ENCODE data around the gene RNF224.

Gene RNF224

DNA sequence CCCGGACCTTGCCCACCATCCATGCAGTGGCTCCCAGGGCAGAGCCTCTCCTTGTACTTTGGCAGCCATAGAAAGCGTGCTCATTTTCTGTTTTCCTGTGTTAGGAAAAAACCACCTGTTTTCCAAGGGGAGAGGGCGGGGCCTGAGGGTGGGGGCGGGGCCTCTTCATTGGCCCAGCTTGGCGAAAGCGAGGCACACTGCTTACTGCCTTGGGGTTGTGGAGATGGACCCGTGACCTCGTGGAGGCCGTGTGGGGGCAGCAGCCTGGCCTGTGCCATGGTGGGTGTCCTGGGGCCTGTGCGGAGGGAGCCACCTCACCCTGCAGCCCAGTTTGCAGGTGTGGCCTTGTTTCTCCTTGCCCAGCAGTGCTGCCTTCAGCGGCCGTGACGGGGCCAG, 45.8 kb downstream of the RNF224 start:
- no peak for DNase-seq (ENCODE audit: extremely low read depth, low read depth)
- TF ChIP-seq, protein P1, sequence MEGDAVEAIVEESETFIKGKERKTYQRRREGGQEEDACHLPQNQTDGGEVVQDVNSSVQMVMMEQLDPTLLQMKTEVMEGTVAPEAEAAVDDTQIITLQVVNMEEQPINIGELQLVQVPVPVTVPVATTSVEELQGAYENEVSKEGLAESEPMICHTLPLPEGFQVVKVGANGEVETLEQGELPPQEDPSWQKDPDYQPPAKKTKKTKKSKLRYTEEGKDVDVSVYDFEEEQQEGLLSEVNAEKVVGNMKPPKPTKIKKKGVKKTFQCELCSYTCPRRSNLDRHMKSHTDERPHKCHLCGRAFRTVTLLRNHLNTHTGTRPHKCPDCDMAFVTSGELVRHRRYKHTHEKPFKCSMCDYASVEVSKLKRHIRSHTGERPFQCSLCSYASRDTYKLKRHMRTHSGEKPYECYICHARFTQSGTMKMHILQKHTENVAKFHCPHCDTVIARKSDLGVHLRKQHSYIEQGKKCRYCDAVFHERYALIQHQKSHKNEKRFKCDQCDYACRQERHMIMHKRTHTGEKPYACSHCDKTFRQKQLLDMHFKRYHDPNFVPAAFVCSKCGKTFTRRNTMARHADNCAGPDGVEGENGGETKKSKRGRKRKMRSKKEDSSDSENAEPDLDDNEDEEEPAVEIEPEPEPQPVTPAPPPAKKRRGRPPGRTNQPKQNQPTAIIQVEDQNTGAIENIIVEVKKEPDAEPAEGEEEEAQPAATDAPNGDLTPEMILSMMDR (IDR thresholded peaks at IDR 0.05; ENCODE audit: low read depth, low read length, missing control alignments), result no peak
- H3K4me3 ChIP-seq (replicated peaks; ENCODE audit: low read depth, low read length), result no peak overlapping the region

DNA sequence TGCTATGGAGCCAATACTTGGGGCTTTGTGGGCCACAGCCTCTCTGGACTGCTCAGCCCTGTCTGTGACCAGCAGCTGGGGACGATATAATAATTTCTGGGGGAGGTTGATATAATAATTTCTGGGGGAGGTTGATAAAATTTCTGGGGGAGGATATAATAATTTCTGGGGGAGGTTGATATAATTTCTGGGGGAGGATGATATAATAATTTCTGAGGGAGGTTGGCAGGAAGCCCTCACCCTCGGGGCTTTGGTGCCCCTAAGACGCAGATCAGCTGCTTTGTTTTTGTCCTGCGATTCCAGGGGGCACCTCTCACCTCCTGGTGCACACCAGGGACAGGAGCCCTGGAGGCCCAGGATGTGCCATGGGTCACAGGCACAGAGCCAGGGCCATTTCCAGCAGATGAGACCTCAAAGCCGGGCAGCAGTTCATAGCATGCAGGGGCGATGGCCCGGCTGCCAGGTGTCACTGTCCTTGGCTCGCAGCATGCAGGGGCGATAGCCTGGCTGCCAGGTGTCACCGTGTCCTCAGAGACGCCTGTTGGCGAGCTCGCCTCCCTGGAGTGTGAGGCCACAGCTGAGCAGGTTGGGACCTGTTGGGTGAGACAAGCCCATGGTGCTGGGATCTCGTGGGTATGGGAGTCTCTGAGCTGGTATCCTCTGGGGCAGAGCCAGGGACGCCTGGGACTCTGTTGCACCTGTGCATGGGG, 46.5 kb downstream of the RNF224 start:
- no peak for DNase-seq (ENCODE audit: extremely low read depth, low read depth)
- TF ChIP-seq, protein P1 (IDR thresholded peaks at IDR 0.05; ENCODE audit: low read depth, low read length, missing control alignments), result no peak
- no peak overlapping the region for H3K4me3 ChIP-seq (replicated peaks; ENCODE audit: low read depth, low read length)

DNA sequence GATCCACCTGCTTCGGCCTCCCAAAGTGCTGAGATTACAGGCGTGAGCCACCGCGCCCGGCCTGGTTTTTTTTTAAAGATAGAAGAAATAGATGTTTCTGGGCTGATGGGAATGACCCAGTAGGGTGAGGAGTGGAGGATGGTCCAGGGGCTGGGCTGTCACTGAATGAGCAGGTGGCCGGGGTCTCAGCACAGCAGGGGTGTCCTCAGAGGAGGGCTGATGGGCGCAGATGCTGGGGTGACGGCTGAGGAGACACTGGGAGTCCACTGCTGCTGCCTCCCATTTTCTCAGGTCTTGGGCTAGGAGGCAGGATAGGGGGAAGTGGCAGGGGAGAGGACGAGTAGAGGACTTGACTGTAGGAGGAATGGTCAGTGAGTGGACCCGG, 47.9 kb downstream of the RNF224 start:
- H3K4me3 ChIP-seq (replicated peaks; ENCODE audit: low read depth, low read length), result no peak overlapping the region
- TF ChIP-seq, protein P1 (IDR thresholded peaks at IDR 0.05; ENCODE audit: low read depth, low read length, missing control alignments), result no peak
- no peak for DNase-seq (ENCODE audit: extremely low read depth, low read depth)

DNA sequence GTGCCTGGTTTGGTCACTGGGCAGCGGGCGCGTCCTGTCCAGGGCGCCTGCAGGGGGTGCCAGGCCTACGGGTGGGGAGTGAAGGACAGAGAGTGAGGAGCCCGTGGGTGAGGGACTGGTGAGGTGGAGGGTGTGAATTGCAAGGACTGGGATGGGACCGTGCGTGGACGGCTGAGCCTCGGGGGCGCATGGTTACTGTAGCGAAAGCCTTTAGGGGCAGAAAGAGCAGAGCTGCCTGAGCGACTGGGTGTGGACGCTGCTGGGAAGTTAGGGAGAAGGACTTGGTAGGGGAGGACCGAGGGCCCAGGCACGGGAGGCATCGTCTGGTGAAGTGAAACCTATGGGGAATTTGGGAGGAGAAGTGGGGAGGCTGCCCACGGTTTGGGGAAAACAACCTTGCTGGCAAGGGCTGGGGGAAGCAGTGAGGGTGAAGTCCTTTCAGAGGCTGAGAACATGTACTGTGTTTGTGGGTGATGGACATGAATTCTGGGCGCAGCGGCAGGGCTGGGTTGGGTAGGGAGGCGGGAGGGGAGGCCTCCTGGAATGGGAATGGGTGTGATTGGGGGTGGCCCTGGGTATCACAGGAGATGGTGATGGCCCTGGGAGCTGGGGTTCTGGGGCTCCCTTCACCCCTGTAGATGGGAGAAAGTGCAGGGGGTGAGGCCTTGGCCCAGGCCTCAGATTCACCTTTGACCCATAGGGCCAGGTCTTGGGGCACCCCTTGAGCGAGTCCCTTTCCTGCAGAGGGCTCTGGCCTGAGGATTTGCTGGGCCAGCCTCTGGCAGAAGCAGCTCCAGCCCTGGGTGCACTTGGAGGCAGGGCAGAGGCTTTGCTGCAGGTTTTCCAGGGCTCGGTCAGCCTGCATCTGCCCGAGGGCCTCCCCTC, 48.5 kb downstream of the RNF224 start:
- TF ChIP-seq, protein P1 (IDR thresholded peaks at IDR 0.05; ENCODE audit: low read depth, low read length, missing control alignments), result no peak
- no peak for DNase-seq (ENCODE audit: extremely low read depth, low read depth)
- no peak overlapping the region for H3K4me3 ChIP-seq (replicated peaks; ENCODE audit: low read depth, low read length)

DNA sequence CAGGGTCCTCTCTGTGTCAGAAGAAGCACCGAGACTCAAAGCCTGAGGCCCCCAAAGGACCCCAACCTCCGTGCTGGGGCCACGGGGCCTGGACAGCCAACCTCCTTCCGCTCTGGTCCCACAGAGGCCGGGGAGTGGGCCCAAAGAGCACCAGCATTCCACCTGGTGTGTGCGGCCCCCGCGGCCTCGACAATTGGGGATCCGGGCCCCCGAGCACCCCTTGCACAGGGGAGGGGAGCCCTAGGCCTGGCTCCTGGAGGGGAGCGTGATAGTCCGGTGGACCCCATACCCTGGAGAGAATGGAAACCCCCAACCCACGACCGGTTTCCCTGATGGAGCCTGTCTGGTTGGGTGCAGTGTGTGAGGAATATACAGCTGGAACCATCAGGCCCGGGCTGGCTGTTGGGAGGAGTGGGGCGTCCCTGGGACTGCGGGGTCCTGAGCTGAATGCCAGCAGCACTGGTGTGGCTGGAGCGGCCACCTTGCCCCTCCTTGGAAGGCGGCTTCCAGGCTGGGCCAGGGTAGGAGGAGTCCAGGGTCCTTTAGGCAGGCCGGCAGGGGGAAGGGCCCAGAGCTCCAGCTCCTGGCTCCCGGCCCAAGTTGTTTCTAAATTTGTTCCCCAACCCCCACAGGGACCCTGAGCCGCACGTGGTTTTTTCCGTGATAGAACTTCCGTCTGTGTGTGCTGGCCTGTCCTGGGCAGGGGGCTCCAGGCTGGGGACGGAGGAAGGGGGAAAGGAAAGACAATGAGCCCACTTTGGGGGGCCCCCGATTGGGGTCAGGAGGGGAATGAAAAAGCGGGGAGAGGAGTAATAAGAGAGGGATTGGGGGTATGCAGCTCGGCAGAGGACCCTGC, 49.4 kb downstream of the RNF224 start:
- TF ChIP-seq, protein P1 (IDR thresholded peaks at IDR 0.05; ENCODE audit: low read depth, low read length, missing control alignments), result no peak
- DNase-seq (ENCODE audit: extremely low read depth, low read depth), result peak; percentile 59
- H3K4me3 ChIP-seq (replicated peaks; ENCODE audit: low read depth, low read length), result peak overlapping the region; percentile 65

DNA sequence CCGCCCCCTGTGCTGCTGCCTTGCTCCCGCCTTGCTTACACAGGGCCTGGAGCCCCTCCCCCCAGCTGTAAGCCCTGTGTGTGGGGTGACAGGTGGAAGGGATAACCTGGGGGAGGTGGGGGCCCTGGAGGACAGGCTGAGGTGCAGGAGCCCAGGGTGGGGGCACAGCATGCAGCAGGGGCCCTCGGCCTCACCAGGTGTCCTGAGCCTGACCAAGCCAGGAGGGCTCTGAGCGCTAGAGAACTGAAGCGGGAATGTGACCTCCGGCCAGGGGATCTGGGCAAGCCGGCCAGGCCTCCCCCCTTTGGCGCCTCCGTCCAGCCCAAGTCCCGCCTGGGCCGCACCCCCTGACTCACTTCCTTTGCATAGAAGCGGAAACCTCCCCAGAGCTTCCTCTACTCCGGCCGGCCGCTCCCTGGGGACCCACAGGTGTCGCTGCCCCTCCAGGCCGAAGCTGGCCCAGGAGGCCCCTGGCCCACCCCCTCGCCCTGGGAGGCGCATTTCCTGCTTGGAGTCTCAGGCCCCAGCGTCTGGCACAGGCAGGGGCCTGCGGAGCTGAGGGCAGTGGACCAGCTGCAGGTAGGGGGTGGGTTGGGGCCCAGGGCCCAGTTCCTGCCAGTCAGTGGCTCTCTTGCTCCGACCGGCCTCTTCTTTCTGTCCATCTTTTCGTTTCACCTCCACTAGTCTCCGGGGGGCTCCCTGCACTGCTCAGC, 50.2 kb downstream of the RNF224 start, which contains the start of gene TOR4A:
Gene TOR4A (plus strand): TSS at position 398 of the 713 bp plus-strand sequence. CDS start 964 bp downstream, outside the sequence.
- DNase-seq (ENCODE audit: extremely low read depth, low read depth), result peak; percentile 72
- TF ChIP-seq, protein P1 (IDR thresholded peaks at IDR 0.05; ENCODE audit: low read depth, low read length, missing control alignments), result peak; percentile 41
- H3K4me3 ChIP-seq (replicated peaks; ENCODE audit: low read depth, low read length), result peak within 1 kb of the TSS; percentile 65

Data from HFF-Myc (cell line).